Stimulated activated CD4-positive, alpha-beta T cell treated with anti-CD3 and anti-CD28 coated beads, Interleukin-4, amount 100 ng/mL, for 24 hours (primary cell): ENCODE measurements around the gene LRP1B.

Experiments used
- DNase-seq: peaks from one replicate; pipeline ENCODE4 v3.0.0-alpha.2; 2020

Gene LRP1B

DNA sequence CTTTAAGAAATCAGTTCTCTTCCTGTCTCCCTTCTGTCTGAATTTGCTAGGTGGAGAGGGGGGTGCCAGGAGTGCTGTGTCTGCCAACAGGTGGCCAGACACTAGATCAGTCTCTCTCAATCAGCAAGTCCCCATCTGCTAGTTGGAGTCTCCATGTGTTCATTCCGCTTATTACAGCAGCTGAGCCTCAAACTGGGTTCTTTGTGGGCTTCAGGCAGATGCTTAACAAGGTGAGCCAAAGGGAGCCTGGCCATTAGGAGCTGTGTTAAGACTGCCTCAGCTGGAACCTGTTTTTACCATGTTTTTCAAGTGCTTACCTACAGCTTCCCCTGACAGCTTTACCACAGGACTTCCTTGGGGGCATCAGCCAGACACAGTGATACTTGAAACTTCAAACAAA, 401.9 kb downstream of the LRP1B start:
- DNase-seq, result no peak

DNA sequence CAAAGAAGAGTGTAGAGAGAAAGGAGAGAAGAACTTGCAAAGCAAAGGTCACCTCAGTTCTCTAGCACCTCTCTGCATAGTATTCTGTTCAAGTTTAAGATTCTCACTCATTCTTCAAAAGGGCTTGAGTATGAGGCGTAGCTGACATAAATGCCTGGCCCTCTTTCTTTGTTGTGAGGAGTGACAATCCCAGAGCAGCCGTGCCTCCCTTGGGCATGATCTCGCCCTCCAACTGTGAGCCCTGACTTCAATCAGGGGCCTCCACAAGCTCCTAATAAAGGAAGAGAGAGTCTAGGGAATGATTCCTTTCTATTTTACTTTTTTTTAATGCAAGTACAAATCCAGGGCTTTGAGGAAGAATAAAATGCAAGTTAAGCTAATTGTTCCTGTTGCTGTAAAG, 402.7 kb downstream of the LRP1B start:
- no peak for DNase-seq

DNA sequence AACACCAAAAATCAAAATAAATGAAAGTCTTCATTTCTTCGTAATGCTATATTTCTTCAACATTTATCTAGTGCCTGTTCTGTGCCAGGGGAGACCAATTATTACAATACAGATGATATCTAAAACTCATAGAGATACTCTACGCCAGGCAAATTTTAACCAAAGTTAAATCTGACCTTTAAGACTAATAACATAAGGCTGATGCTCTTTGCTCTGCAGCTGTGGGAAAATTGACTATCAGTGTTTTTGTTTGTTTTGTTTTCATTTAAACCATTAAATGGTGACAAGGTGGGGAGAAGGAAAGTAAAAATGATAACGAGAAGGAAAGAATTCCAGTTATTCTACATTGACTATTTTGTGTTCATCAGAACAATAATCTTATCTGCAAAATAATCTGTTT, 406.4 kb downstream of the LRP1B start:
- DNase-seq, result no peak

DNA sequence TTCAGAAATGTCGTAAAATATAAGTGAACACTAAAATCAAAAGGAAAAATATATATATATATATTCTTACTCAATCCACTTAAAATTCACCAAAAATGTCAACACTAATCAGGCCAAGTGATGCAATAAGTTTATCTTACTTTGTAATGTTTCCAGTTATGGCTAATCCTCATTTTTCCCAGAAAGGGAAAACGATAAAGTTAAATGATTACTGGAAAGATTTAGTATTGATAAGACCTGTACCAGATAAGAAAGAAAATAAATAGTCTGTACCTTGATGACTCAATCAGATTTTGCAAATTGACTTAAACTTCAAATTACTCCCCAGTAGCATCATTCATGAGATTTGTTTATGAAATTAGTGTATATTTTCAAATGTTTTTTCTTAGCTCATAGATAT, 407.0 kb downstream of the LRP1B start:
- DNase-seq, result no peak

DNA sequence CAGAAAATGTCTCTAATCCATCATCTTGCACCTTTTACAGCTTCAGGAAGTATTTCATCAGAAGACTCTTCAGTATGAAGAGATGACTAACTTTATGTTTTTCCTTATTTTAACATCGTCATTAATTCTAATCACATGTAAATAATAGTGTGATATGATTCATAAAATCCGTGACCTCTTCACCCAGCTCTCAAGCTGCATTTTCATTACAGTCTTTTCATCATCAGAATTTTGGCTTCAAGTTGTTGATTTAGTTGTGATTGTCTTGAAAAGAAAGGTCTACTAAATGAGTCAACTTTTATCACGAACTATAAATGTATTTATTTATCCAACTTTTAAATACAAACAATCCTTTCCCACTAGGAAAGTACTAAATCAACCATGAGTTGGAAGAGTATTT, 410.3 kb downstream of the LRP1B start:
- DNase-seq, result no peak

DNA sequence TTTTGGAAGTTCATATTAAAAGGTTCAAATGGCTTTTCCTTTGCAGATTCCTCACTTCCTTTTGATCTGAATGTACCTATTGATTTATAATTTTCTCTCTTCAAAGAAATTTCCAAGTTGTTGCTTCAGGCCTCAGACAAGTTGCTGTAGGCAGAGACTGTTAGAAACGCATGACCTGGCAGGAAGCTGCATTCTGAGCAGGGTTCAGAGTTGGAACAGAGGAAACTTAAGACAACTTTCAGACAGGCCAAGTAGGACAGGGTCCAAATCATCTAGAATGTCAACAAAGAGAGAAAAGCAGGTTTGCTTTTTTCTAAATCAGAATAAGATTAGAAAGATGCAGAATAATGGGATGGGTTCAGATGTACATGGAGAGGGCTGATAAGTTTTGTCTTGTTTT, 416.3 kb downstream of the LRP1B start:
- no peak for DNase-seq

DNA sequence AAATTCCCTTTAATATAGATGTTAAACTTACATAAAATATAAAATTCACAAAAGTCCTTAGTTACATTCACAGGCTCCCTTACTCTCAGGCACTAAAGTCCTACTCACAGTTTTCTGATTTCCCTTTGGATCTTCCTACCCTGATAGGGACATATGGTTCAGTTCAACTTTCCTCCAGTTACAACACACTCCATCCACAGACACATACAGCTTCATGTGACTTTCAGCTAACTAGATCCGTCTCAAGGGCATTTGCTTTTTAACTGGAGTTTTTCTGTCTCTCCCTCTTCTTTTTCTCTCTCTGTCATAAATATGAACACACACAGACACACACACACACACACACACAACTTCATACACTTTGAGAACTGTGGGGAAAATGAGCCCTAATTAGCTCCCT, 419.2 kb downstream of the LRP1B start:
- DNase-seq, result no peak

DNA sequence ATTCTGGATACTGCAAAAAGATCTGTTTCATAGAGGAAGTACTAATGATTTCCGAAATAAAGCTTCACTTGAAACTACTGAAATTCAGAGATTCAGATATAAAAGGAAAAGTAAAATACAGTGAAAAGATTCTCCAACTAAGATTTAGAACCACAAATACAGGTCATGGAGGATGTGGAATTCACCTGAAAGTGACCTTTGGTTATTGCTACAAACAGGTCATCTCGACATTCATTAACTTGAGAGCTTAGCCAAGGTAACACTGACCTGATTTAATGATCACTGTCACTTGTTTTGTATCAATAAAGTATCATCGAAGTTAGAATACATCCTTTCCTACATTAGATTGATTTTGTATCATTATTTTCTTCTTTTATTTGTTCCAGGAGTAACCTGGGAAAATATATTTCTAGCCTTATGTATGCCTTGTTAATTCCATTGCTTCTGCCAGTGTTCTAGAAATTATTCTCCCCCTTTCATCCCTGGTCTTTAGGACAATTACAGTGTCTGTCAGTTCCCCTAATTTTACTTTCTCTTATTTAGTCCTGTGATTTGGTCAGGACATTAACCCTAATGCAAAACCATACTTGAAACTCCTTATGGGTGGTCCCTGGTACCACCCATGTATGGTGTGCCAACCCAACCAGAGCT, 420.1 kb downstream of the LRP1B start:
- DNase-seq, result no peak

DNA sequence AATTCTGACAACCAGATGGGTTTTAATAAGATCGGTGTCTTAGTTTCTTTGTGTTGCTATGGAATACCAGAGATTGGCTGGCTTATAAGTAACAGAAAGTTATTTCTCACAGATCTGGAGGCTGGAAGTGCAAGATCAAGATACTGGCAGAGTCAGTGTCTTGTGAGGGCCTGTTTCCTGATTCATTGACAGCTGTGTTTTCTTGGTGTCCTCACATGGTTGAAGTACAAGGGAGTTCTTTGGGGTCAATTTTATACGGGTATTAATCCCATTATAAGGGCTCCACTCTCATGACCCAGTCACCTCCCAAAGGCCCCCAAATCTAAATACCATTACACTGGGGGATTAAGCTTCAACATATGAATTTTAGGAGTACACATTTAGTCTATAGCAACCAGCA, 421.1 kb downstream of the LRP1B start:
- no peak for DNase-seq

DNA sequence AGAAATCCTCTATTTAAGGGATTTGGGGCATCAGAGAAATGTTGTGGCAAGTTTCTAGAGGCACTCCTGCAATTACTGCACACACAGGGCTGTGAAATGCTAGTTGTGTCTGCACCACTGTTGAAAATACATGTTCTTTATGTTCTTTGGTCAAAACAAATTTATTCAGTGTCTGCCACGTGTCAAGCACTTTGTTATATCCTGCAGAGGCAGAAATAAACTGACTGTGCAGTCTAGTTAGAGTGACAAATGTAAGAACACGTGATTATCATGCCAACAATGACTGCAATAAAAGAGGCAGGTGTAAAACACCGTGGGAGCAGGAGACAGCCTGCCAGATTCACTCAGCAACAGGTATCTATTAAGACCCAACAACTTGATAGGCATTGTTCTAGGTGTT, 423.3 kb downstream of the LRP1B start:
- DNase-seq, result no peak

DNA sequence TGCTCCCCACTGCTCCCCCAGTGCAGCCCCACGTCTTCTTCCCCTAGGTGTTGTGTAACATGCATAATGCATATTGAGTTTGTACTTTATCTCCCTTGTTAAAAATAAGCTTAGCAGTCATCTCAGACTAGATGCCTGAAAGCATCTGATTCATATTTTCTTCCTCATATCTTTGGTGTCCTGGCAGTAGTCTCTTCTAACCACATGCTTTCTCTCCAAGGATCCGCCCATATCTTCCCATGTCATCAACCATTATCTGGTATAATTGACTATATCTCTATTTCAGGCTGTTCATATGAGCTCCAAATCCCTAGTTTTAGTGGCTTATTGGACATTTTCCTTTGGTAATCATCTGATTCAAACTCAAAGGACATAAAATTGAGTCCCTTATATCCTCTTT, 426.3 kb downstream of the LRP1B start:
- DNase-seq, result no peak

DNA sequence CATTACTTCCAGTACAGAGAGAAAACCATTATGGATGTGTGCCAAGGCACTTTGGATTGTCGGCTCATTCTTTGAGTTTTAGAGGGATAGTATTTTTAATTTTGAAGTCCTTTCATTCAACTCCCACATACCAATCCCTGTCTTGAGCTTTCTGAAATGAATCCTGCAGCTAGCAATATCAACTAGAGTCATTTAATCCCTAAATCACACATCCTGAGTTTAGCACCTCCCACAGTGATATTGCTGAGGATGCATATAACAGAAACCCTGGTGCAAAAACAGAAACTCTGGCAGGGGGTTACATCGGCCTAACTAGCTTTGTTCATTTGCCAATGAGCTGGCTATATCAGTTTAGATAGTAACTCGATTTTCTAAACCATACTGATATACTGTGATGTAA, 427.3 kb downstream of the LRP1B start:
- no peak for DNase-seq

DNA sequence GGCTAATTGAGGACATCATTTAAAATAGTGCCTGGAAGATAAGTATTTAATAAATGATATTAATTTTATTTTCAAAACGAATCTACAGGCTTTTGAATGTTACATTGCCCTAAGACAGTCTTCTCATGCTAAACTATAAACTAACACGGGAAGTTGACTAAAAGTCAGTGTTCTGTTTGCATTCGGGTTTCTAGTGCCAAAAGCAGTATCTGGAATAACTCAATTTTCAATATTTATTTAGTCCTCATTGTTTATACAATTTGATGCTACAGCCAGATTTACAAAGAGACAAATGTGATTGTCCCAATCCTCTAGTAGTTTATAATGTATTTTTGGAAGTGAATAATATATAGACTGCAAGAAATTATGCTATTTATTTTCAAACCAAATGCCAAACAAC, 429.2 kb downstream of the LRP1B start:
- no peak for DNase-seq

DNA sequence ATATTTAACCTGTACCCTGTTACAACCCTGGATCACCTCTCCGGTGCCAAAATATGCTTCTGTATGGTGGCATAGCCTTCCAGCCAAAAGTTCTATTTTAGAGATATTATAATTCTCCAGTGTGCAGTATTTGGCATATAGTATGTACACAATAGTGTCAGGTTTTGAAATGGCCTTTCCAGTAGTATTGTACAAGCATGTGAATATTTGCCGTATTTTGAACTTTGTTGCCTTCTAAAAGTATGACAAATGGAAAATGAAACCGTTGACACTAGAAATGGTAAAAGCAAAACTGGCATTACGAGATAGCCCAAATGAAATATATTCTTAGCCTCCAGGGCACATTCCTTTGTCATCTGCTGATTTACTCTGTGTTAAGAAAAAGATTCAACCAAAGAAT, 431.2 kb downstream of the LRP1B start:
- no peak for DNase-seq

DNA sequence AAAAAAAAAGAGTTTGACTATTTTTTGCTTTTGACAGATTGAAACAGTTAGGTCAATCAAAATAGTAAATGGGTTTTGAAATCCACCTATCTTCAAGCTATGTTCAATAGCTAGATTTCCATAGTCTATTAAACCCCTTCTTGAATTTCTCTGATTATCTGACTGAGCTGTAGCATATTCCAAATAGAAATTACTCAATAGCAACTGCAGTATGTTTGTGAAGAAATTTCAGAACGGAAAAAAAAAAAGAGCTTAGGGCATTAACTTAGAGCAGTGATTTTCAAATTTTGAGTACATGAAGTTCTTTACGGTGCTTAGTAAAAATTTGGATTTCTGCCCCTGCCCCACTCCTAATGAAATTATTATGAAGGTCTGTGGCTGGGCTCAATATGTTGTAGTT, 432.3 kb downstream of the LRP1B start:
- DNase-seq, result no peak

DNA sequence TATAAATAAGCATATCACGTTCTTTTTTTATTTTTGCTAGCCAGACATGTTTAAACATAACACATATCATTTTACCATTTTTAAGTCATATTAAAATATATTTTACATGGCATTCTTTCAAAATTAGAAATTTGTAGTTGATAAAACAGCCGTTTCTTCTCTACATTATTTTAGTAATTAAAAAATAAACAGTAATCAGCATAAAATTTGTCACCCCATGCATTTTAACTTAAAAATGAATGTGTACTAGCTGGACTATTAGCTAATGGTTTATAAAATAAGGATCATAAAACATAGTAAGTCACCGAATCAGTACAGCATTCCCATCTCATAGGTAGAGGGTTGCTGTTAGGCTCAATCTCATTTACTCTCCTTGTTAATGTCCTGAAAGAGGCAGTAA, 433.8 kb downstream of the LRP1B start:
- no peak for DNase-seq

DNA sequence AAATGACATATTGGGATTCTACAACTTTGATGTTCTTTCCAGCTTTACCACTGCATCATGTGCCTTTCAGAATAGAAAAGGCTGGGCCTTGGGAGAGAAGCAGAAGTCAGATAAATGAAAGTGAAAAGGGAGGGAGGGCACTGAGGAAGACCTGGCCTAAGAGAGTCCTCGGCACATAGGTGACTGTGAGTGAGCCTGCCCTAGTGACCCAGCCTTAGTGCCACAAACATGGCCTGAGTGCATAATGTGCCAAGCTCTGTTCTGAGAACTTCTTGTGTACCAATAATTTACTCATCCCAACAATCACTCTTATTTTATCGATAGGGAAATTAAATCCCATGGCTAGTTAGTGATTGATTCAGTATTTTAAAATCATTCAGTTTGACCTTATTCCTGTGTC, 436.6 kb downstream of the LRP1B start:
- no peak for DNase-seq

DNA sequence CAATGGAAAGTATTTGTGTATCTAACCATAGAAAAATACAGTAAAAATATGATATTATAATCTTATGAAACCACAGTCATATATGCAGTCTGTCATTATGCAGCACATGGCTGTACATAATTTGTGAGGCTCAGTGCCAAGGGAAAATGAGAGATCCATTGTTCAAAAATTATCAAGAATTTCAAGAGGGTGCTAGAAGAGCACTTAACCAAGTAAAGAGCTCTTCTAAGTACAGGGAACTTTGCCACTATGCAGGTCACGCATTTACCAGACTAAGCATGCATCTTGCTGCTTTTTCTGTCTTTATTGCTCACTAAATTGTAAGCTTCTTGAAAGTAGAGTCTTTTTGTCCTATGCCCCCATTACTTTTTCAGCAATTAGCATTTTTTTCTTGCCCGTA, 438.0 kb downstream of the LRP1B start:
- DNase-seq, result no peak

DNA sequence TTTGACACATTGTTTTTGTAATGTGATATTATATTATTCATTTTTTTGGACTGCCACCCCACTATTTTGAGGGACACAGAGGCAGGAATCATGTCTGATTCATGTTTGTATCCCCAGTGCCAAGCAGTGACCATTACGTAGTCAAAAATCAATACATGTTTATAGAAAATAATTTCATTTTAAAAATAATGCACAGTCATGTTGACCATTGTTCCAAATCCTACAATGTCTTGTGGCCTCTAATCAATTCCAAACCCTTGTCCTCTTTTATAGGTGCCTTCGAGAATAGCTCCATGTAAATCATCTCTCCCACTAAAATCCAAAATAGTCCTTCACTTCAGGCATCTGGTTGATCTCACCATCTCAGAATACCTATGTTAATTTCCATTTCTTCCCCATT, 454.7 kb downstream of the LRP1B start:
- DNase-seq, result no peak

DNA sequence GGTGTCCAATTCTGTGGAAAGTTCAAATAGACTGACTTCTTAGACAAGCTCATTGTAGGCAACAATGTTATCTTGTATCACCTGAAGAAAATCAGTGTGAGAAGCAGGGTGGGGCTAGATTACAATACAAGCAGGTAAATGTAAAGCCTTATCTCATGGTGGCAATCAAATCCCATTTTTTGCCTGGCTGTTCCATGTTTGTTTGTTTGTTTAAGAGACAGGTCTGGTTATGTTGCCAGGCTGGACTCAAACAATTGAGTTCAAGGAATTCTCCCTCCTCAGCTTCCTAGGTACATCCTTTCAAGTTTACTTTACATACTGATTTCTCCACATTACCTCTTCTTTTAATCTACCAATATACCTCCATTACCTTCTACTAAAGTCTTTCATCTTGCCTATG, 464.6 kb downstream of the LRP1B start:
- DNase-seq, result no peak

DNA sequence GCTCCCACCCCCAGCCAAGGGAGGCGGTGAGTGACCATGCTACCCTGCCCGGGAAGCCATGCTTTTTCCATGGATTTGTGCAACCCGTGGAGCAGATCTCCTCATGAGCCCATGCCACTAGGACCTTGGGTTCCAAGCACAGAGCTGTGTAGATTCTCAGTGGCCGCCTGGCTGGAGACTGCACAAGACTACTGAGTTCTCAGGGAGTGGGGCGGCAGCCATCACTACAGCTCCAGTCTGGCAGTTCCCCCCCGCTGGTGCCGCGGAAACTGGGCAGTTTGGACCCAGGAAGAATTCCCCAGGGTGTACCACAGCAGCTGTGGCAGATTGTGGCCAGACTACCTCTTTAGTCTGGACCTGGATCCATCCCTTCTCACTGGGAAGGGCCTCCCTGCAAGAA, 470.6 kb downstream of the LRP1B start:
- no peak for DNase-seq

DNA sequence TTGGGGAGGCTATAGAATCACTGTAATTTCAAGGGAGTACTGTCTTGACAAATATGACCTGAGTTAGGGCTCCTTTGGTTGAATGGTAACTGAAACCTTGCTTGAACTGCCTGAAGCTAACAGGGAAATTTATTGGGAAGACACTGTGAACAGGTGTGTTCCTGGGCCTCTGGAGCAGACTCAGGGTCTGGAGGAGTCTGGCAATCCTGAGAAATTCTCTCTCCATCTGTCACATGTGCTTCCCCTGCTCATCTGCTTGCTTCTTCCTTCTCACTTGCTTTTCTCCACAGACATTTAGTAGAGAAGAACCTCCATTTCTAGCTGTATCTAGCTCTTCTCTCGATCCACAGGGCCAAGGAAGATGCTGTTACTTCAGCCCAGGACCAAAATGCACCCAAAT, 476.5 kb downstream of the LRP1B start:
- DNase-seq, result no peak

DNA sequence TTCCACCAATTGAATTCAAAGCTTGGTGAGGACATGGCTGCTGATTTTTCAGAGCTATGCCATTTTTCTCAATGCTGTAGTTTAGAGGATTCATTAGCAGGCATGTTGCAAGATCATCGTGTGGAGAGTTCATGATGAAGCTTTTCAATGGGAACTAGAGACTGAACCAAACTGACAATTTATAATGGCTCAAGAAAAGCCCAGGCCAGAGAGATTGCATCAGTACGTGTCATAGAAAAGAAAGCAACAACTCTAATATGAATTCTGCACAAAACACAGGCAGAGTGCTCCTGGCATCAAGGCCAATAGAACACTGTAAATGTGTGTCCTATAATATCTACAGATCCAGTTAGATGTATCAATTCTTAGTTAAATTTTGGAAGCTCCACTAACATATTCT, 477.6 kb downstream of the LRP1B start:
- no peak for DNase-seq

DNA sequence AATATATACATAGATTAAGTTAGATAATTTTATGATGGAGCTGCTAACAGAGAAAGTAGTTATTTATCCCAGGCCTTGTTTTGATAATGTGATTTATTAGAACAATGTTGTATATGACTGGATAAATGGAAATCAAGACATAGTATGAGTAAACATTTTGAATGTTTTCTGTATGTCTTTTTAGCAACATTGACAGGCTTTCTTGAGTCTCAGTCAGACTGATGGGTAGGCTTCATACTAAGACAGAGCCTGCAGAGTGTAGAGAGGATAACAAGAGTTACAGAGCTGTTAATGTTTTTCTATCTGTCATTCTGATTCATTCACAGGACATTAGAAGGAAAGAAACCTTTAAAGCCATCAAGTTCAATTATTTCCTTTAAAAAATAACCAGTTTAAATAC, 478.5 kb downstream of the LRP1B start:
- DNase-seq, result no peak

DNA sequence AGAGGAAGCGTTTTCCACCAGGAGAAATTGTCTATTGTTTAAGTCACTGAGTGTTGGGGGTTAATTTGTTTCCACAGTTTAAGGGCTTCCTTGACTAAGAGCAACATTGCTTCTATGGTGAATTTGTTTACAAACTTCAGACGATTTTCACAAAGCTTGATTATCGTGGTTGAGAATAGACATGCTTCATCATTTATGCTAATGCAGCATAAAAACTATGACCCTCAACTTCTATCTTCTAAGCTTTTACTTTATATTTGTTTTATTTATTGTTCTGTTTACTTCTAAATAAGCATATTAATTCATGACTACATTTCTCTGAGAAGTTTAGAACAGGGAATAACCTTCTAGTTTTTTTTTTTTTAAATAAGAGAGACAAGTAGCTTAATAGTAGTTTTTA, 483.5 kb downstream of the LRP1B start:
- no peak for DNase-seq

DNA sequence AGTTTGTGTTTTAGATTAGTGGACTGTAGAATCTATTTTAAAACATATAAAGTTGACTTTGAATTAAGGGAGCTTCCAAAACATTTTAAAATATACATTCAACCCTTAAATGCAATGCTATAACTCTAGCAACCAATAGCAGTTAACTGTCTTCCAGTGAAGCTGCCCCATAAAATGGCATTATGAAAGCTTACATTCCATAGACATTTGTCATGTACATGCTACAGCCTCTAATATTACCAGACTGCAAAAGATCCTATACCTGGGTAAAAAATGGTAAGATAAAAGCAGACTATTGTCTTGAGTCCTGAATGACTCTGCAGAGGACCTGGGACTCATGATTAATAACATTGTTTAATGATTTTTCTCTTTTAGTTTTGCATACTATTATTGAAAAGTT, 489.4 kb downstream of the LRP1B start:
- no peak for DNase-seq
